NOMO-1 (cell line): ENCODE data around the gene NRIP2.
"Not testable (repeated sequence)": the region's sequence is repeated elsewhere in the genome, so short reads cannot be mapped to it uniquely, and the experiment has no call there.

Experiments used
- DNase-seq, 2 experiments: peaks; one replicate each; lab custom pipeline; 2025; ENCODE audit not compliant: unreplicated experiment in 2 of 2; lab: John Stamatoyannopoulos, UW

Gene NRIP2

GRCh38 chr12:2834581-2835491 is at the start of gene NRIP2:
Gene NRIP2 (minus strand): TSS chr12:2835035. CDS start chr12:2834983, 52 bp downstream.
- no peak for DNase-seq

GRCh38 chr12:2879853-2880252 is 45.0 kb upstream of the NRIP2 start:
- DNase-seq: no peak

- DNase-seq: peak; percentile 90 to 93
These were observed 43.3 kb upstream of the NRIP2 start for GRCh38 chr12:2877953-2878732.

GRCh38 chr12:2877047-2877952 is 42.5 kb upstream of the NRIP2 start, which contains the start of the genes FOXM1 and RHNO1:
Gene FOXM1 (minus strand): TSS chr12:2877174. CDS start chr12:2874478, 2,696 bp downstream.
Gene RHNO1 (plus strand): TSS chr12:2877223. CDS start chr12:2885367, 8,144 bp downstream.
- peak; percentile 80 to 84 for DNase-seq

GRCh38 chr12:2876431-2877046 is 41.7 kb upstream of the NRIP2 start:
- DNase-seq: peak; percentile 9 to 49

- not testable (repeated sequence) for DNase-seq
These were observed 34.3 kb upstream of the NRIP2 start for GRCh38 chr12:2868986-2869632.

- no peak for DNase-seq
These were observed 29.4 kb upstream of the NRIP2 start for GRCh38 chr12:2864198-2864597.

- not testable (repeated sequence) for DNase-seq
These were observed 28.6 kb upstream of the NRIP2 start for GRCh38 chr12:2863402-2863801.

- no peak for DNase-seq
These were observed 28.0 kb upstream of the NRIP2 start for GRCh38 chr12:2862876-2863275.

GRCh38 chr12:2860170-2860569 is 25.3 kb upstream of the NRIP2 start:
- DNase-seq: no peak

- no peak for DNase-seq
These were observed 24.1 kb upstream of the NRIP2 start for GRCh38 chr12:2858944-2859421.

GRCh38 chr12:2858334-2858733 is 23.5 kb upstream of the NRIP2 start:
- no peak for DNase-seq

- no peak for DNase-seq
These were observed 22.7 kb upstream of the NRIP2 start for GRCh38 chr12:2857576-2857975.

- no peak for DNase-seq
These were observed 22.2 kb upstream of the NRIP2 start, which contains the start of gene TEX52 for GRCh38 chr12:2857021-2857431. Gene TEX52 (minus strand): TSS chr12:2857039. CDS start chr12:2857026, 13 bp downstream.

GRCh38 chr12:2856051-2856450 is 21.2 kb upstream of the NRIP2 start:
- no peak for DNase-seq

- no peak for DNase-seq
These were observed 20.7 kb upstream of the NRIP2 start for GRCh38 chr12:2855546-2855945.

- no peak for DNase-seq
These were observed 20.0 kb upstream of the NRIP2 start for GRCh38 chr12:2854669-2855453.

GRCh38 chr12:2853626-2854025 is 18.8 kb upstream of the NRIP2 start:
- DNase-seq: no peak
